CD4-positive, alpha-beta T cell treated with Interleukin-6 for 4 hours (primary cell): ENCODE data around the gene MTMR8.

ENCODE experiments used
- DNase-seq: peaks from one replicate; pipeline ENCODE4 v3.0.0-alpha.2; 2020; ENCODE audit warnings: mixed read lengths

Gene MTMR8

GRCh38 chrX:64291123-64291522 is 104.1 kb downstream of the MTMR8 start:
- no peak for DNase-seq

GRCh38 chrX:64265265-64265664 is 130.0 kb downstream of the MTMR8 start:
- no peak for DNase-seq

- DNase-seq: no peak
These were observed 164.9 kb downstream of the MTMR8 start, which contains the start of gene ASB12 for GRCh38 chrX:64230123-64230970. TSS of gene ASB12 (minus strand) at chrX:64230607. CDS start at chrX:64225650, 4,957 bp downstream.

GRCh38 chrX:64229154-64229553 is 166.1 kb downstream of the MTMR8 start:
- DNase-seq: no peak
